ENCODE results near the gene HERC3.

DNA sequence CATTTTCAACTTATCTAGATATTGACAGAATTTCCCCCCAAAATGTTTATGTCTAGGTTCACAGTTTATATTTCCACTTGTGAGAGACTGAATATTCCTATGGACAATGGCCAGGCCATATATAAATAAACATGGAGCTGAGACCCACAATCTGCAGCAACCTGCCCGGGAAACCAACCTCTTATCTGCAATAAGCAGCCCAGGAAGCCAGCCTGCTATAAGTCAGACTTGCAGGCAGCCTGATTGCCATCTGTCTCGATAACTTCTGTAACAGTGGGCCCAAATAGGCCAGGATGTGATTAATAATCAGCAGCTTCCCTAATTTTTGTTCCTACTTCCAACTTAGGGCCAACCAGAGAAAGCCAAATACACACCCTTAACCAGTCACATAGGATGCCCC is 110.5 kb downstream of the HERC3 start:
- TF ChIP-seq, protein P1, sequence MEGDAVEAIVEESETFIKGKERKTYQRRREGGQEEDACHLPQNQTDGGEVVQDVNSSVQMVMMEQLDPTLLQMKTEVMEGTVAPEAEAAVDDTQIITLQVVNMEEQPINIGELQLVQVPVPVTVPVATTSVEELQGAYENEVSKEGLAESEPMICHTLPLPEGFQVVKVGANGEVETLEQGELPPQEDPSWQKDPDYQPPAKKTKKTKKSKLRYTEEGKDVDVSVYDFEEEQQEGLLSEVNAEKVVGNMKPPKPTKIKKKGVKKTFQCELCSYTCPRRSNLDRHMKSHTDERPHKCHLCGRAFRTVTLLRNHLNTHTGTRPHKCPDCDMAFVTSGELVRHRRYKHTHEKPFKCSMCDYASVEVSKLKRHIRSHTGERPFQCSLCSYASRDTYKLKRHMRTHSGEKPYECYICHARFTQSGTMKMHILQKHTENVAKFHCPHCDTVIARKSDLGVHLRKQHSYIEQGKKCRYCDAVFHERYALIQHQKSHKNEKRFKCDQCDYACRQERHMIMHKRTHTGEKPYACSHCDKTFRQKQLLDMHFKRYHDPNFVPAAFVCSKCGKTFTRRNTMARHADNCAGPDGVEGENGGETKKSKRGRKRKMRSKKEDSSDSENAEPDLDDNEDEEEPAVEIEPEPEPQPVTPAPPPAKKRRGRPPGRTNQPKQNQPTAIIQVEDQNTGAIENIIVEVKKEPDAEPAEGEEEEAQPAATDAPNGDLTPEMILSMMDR (IDR thresholded peaks at IDR 0.05): no peak
- TF ChIP-seq, protein P2, sequence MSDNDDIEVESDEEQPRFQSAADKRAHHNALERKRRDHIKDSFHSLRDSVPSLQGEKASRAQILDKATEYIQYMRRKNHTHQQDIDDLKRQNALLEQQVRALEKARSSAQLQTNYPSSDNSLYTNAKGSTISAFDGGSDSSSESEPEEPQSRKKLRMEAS (CRISPR knock-in tag; IDR thresholded peaks at IDR 0.05): no peak
- TF ChIP-seq, protein P3, sequence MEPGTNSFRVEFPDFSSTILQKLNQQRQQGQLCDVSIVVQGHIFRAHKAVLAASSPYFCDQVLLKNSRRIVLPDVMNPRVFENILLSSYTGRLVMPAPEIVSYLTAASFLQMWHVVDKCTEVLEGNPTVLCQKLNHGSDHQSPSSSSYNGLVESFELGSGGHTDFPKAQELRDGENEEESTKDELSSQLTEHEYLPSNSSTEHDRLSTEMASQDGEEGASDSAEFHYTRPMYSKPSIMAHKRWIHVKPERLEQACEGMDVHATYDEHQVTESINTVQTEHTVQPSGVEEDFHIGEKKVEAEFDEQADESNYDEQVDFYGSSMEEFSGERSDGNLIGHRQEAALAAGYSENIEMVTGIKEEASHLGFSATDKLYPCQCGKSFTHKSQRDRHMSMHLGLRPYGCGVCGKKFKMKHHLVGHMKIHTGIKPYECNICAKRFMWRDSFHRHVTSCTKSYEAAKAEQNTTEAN (CRISPR knock-in tag; IDR thresholded peaks at IDR 0.05): no peak

Data from WTC11 (cell line).